ENCODE measurements around the gene PRPF40A. TPM values are rescaled to one million over a fixed set of nuclear protein-coding genes. Genes with fewer than 3 reads are reported as not detected.
A peak's percentile ranks its signal among the peaks of the same experiment; 100 is the strongest.

The PRPF40A gene
- total RNA-seq, 4 donors from 2014 or later: 69.0 to 125 (median 81.7) TPM

DNA sequence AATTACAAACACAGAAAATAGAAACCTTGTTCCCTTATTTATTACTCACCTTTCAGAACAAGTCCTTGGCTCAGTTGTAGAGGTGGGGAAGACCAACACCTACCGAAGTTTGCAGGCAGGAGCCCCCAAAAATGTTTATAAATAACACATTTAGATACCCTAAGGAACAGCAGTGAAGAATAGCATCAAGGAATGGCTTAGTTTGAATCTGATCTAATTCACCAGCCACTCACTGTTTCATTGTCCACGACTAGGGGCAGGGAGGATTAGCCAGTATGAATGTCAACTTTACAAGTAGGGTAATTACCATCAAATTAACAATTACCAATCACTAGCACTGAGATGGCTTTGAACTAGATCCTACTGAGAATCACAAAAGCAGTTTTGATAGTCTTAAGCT lies 65.4 kb downstream of the PRPF40A start:
- no peak for ATAC-seq (ENCODE audit: low FRiP score)
- TF ChIP-seq, protein P1, sequence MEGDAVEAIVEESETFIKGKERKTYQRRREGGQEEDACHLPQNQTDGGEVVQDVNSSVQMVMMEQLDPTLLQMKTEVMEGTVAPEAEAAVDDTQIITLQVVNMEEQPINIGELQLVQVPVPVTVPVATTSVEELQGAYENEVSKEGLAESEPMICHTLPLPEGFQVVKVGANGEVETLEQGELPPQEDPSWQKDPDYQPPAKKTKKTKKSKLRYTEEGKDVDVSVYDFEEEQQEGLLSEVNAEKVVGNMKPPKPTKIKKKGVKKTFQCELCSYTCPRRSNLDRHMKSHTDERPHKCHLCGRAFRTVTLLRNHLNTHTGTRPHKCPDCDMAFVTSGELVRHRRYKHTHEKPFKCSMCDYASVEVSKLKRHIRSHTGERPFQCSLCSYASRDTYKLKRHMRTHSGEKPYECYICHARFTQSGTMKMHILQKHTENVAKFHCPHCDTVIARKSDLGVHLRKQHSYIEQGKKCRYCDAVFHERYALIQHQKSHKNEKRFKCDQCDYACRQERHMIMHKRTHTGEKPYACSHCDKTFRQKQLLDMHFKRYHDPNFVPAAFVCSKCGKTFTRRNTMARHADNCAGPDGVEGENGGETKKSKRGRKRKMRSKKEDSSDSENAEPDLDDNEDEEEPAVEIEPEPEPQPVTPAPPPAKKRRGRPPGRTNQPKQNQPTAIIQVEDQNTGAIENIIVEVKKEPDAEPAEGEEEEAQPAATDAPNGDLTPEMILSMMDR (IDR thresholded peaks at IDR 0.05): no peak
- DNase-seq (ENCODE audit: low spot score): no peak

DNA sequence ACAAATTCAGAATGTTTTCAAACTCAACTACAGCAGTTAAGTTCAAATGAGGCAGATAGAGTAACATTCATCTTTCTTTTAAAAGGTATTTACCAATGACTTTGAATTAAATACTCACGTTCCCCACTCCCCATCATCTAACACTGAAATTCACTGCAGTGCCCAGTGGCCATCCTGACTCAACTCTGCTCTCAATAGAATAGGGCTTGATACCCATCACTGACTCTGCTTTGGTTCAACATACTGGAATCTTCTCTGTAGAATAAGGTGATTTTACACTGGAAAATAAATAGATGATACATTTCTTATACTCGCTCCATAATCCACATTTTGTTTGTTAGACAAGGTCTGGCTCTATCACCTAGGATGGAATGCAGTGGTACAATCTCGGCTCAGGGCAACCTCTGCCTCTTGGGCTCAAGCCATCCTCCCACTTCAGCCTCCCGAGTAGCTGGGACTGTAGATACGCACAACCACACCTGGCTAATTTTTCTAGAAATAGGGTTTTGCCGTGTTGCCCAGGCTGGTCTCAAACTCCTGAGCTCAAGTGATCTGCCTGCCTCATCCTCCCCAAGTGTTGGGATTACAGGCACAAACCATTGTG lies 66.4 kb downstream of the PRPF40A start:
- ATAC-seq (ENCODE audit: low FRiP score) (no peak), DNase-seq (ENCODE audit: low spot score) (no peak)
- TF ChIP-seq, protein P1 (IDR thresholded peaks at IDR 0.05): no peak

DNA sequence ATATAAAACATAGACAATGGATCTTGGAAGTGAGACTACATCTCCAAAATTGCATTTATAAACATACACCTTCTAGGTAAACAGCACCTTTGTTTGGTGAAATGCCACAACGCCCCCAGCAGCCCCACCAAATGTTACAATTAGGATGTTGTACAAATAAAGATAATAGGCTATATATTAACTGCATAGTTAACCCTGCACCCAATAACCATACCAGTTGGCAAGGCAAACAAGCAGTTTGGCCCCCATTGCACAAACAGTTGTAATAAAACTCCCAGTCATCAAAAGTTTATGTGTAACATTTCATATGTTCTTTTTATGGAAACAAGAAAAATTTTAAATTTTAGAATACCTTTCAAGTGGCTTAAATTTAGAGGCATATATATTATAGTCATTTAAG lies 67.3 kb downstream of the PRPF40A start:
- DNase-seq (ENCODE audit: low spot score) (no peak), ATAC-seq (ENCODE audit: low FRiP score) (no peak)
- TF ChIP-seq, protein P1 (IDR thresholded peaks at IDR 0.05): no peak

DNA sequence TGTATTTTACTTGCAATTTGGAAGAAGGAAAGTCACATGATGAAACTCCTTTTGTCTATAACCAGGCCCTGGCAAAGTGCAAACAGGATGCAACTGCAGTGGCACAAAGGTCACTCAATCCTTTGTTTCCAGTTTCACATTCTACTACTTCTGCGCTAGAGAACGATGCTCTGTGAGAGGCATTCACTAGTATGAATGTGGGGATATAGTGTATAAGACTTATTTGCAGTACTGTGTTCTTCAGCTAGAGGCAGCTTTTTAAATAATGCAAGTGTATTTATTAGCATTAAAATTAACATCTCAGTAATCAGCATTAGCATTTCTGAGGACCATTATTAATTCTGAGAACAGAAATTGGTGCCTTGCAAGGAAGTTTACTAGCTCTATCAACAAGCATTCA lies 68.9 kb downstream of the PRPF40A start:
- no peak for ATAC-seq (ENCODE audit: low FRiP score)

GRCh38 chr2:152647552-152647951 lies 69.7 kb downstream of the PRPF40A start:
- ATAC-seq (ENCODE audit: low FRiP score) (no peak), DNase-seq (ENCODE audit: low spot score) (no peak)
- TF ChIP-seq, protein P1 (IDR thresholded peaks at IDR 0.05): no peak

More for the DNA sequence above, 68.9 kb downstream of the PRPF40A start:
- no peak for DNase-seq (ENCODE audit: low spot score)
- TF ChIP-seq, protein P1 (IDR thresholded peaks at IDR 0.05): no peak

- TF ChIP-seq, protein P1 (IDR thresholded peaks at IDR 0.05): no peak
- ATAC-seq (ENCODE audit: low FRiP score) (peak; percentile 92), DNase-seq (ENCODE audit: low spot score) (no peak)
Measured at GRCh38 chr2:152646775-152647174, 70.5 kb downstream of the PRPF40A start.

DNA sequence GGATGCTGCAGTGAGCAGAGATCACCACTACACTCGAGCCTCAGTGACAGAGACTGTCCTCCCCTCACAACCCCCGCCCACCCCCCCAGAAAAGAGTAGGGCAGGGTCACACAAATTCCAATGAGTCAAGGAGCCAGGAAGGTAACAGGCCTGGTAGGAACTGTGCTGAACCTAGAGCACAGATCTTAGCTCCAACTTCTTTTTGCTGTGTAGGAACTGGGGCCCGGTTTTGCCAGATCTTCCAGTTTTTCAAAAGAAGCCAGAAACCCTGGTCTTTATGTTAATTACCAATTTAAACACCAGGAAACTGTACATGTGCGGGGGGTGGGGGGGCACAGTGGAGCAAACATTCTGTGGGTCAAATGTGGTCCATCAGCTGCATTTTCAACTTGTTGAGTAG lies 71.0 kb downstream of the PRPF40A start:
- ATAC-seq (ENCODE audit: low FRiP score) (no peak), DNase-seq (ENCODE audit: low spot score) (no peak)
- TF ChIP-seq, protein P1 (IDR thresholded peaks at IDR 0.05): no peak

Measured in omental fat pad (tissue), 4 donors.